Aorta (tissue), 5 donors: ENCODE data around the gene HNRNPH2. TPM values are rescaled to one million over a fixed set of nuclear protein-coding genes. Genes with fewer than 3 reads are reported as not detected.

Source experiments
- ATAC-seq: fragments of 200-7000 bp; cut with Tn5 transposase; one replicate; pipeline ENCODE4 v1.9.1; 2022; ENCODE audit warnings: moderate library complexity; ENCODE audit not compliant: low FRiP score
- DNase-seq, 2 donors: peaks; one replicate each; pipeline ENCODE4 v3.0.0-alpha.2; 2020
- H3K27ac ChIP-seq, 2 donors: one replicate each; pipeline ENCODE4 v1.5.1; 2013; ENCODE audit warnings: low read length in 2 of 2, mild to moderate bottlenecking in 2 of 2, moderate library complexity in 2 of 2, control low read depth in 1 of 2, inconsistent platforms in 1 of 2, low read depth in 1 of 2
- H3K27me3 ChIP-seq, 2 donors: one replicate each; pipeline ENCODE4 v1.6.1; 2013; ENCODE audit warnings: control low read depth in 1 of 2, low read length in 1 of 2, mild to moderate bottlenecking in 1 of 2, moderate library complexity in 1 of 2; ENCODE audit not compliant: insufficient read depth in 2 of 2, control insufficient read depth in 1 of 2
- H3K36me3 ChIP-seq, 2 donors: one replicate each; pipeline ENCODE4 v1.6.1; 2013; ENCODE audit warnings: control low read depth in 1 of 2, low read length in 1 of 2, mild to moderate bottlenecking in 1 of 2; ENCODE audit not compliant: insufficient read depth in 2 of 2, control insufficient read depth in 1 of 2
- H3K4me1 ChIP-seq, 2 donors: one replicate each; pipeline ENCODE4 v1.6.1; 2013; ENCODE audit warnings: low read length in 2 of 2, control low read depth in 1 of 2, mild to moderate bottlenecking in 1 of 2, moderate library complexity in 1 of 2; ENCODE audit not compliant: insufficient read depth in 2 of 2, control insufficient read depth in 1 of 2
- H3K4me3 ChIP-seq, 2 donors: one replicate each; pipeline ENCODE4 v1.5.1; 2013; ENCODE audit warnings: low read length in 2 of 2, control low read depth in 1 of 2, mild to moderate bottlenecking in 1 of 2
- H3K9me3 ChIP-seq: one replicate; pipeline ENCODE4 v1.6.1; 2013; ENCODE audit warnings: mild to moderate bottlenecking, low read length; ENCODE audit not compliant: control insufficient read depth
- WGBS, 2 donors: extraction: QIAGEN DNeasy Blood & Tissue Kit; methylation state at CpG; one replicate each; pipeline ENCODE4 v1.1.7; 2013; 5-methylcytosine and 5-hydroxymethylcytosine counted together
- intact Hi-C, 2 donors: fragments of 100-400 bp; cut with DNase I; formaldehyde crosslinking; loops; one replicate each; pipeline versions ENCODE4 v1.14.2 to v1.15.0; 2022
- polyA plus RNA-seq, 2 donors: library from polyadenylated mRNA; stranded (reverse); fragments of 200-250 nt; gene quantifications; one replicate each; pipeline ENCODE4 v1.2.3, GENCODE V29; 2013
- total RNA-seq, 2 donors: library from RNA; stranded (reverse); fragmentation: NEBNext Ultra II Directional; extraction: Animal tissue kit (Norgen Biotek cat#: 25700); gene quantifications; one replicate each; pipeline ENCODE4 v1.2.1, GENCODE V29; 2021
- donor health status: healthy with polysubstance abuse.
- donor health status: Bipolar disorder and iron deficiency.
- donor health status: DM: no; HTN: no; CAD: no.
- donor health status: DM: no; HTN: no; CAD: no.
- donor health status: DM: yes; HTN: yes; CAD: no.

HNRNPH2 gene
- total and polyA plus RNA-seq, 4 donors: 49.3 to 53.1 (median 52.0) TPM

DNA sequence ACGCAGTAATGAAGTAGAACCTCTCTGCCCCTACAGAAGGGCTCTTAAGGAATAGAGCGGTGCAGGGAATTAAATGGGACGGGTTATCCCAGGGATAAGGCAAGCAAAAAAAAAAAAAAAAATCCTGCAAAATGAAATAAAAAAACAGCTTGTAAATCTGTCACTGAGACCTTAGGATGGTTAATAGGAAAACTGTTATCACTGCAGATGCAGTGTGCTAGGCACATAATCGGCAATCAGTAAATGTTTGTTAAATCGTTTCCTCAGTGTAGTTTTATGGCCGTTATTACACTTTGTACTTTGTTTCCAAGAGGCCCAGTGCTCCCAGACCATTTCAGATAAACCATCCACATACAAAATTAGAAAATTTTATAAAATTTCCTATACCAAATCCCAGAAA, 1.0 kb downstream of the HNRNPH2 start:
- Histone ChIP-seq H3K27me3 (no peaks in the 10 kb centered on the region), H3K4me1 (no peaks in the 10 kb centered on the region), H3K36me3 (no peaks in the 10 kb centered on the region), H3K9me3 (no peaks in the 10 kb centered on the region), H3K4me3 (peak overlapping the region; percentile 43 to 95), H3K27ac (no peak overlapping the region)
- ATAC-seq (no peak), DNase-seq (no peak)
- intact Hi-C loops: no loop called here
- 3 to 27% methylated on average over 6 of the region's 6 CpGs for WGBS, 2 donors

DNA sequence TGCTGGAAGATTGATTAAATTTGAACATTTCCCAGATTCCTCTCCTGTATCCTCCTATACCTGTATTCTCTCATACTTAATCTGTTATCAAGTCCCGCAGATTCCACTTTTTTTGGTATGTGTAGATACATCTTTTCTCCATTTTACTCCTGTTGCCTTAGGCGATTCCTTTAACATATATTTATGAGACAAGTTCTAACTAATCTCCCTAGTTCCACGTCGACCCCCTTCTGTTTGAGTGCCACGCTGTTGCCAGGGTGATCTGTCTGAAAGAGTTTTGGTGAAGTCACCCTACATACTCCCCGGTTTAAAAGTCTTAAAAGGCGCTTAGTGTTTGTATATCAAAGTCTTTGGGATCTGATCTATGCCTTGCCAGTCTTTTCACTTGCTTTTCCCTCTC, 2.4 kb downstream of the HNRNPH2 start:
- intact Hi-C loops: no loop called here
- ATAC-seq: no peak
- no peaks in the 10 kb centered on the region for H3K9me3 ChIP-seq
- no peaks in the 10 kb centered on the region for H3K36me3 ChIP-seq
- no peak for DNase-seq
- H3K4me3 ChIP-seq: no peak overlapping the region
- no peaks in the 10 kb centered on the region for H3K27me3 ChIP-seq
- no peak overlapping the region for H3K27ac ChIP-seq
- H3K4me1 ChIP-seq: no peaks in the 10 kb centered on the region
- WGBS, 2 donors: 26 to 46% methylated on average over 7 of the region's 7 CpGs

DNA sequence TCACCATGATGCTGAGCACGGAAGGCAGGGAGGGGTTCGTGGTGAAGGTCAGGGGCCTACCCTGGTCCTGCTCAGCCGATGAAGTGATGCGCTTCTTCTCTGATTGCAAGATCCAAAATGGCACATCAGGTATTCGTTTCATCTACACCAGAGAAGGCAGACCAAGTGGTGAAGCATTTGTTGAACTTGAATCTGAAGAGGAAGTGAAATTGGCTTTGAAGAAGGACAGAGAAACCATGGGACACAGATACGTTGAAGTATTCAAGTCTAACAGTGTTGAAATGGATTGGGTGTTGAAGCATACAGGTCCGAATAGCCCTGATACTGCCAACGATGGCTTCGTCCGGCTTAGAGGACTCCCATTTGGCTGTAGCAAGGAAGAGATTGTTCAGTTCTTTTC, 4.0 kb downstream of the HNRNPH2 start:
- intact Hi-C loops: no loop called here
- H3K4me1 ChIP-seq: no peaks in the 10 kb centered on the region
- WGBS, 2 donors: 74 to 78% methylated on average over 10 of the region's 10 CpGs
- H3K27me3 ChIP-seq: no peaks in the 10 kb centered on the region
- no peaks in the 10 kb centered on the region for H3K9me3 ChIP-seq
- no peak overlapping the region for H3K4me3 ChIP-seq
- DNase-seq (no peak), ATAC-seq (no peak)
- no peaks in the 10 kb centered on the region for H3K36me3 ChIP-seq
- no peak overlapping the region for H3K27ac ChIP-seq

DNA sequence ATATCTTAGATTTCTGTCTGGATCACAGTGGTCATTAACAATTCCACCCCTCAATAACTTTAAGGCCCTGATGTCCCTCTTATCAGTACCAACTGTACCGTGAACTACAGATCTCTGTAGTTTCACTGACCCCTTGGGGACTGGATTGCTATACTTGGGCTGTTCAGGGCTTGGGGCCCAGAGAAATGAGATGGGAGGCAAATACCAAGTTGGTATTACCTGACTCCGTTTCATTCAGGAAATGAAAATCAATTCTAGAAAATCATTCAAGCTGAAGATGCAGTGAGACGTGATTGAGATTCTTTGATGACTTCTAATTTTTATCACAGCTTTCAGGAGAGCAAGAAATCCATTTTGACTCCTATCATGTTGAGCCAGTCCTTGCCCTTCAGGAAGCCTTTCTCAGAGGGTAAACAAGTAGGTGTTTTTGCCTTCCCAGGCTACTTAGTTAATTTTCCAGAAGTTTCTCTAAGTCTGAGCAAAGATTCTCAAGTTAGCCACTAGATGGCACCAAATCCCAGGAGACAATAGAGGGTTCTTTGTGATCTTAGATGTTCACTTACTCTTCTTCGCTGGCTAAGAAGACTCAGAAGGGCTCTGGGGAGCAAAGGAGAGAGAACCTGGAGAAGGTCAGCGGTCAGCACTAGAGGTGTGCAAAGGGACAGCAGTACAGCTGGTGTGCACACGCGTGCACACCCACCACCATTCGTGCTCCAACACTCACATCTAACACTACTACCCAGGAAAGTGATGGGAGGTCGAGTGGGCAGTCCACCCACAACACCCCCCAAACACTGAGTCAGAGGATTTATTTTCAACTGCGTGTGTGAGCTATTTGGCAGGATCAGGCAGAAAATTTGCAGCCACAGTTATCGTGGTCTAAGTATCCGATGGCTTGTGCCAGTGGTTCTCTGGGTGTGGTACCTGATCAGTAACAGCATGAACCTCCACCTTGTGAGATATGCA, 7.4 kb downstream of the HNRNPH2 start:
- DNase-seq: no peak
- H3K4me1 ChIP-seq: no peaks in the 10 kb centered on the region
- peak overlapping the region in 1 of 2 donors; percentile 71 for H3K27ac ChIP-seq
- peak; percentile 55 for ATAC-seq
- H3K9me3 ChIP-seq: no peaks in the 10 kb centered on the region
- intact Hi-C loops: loop anchor here (2.0 to 5.0 kb wide), 2 partner anchors 382 to 383 kb away; no protein-coding TSS in a partner anchor
- H3K36me3 ChIP-seq: no peaks in the 10 kb centered on the region
- no peaks in the 10 kb centered on the region for H3K27me3 ChIP-seq
- 11 to 27% methylated on average over 12 of the region's 12 CpGs for WGBS, 2 donors
- no peak overlapping the region for H3K4me3 ChIP-seq

DNA sequence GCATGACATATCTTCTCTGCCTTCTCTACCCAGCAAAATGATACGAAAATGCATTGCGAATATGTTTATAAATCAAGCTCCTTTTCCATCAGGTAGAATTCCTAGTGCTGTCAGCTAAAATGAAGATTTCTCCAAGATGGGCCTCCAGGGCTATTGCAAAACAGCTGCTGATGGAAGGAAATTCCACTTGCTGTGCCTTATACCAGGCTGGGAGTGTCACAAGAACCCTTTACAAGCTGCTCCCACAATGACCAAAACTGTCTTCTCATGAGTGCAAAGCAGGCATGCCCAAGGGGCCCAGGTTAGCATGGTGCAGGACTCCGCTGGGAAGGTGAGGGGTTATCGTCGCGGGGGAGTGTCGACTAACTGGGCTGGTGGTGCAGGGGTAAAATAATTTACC, 8.7 kb downstream of the HNRNPH2 start:
- Histone ChIP-seq H3K9me3 (no peaks in the 10 kb centered on the region), H3K27ac (no peak overlapping the region), H3K27me3 (no peaks in the 10 kb centered on the region), H3K4me1 (no peaks in the 10 kb centered on the region), H3K4me3 (no peak overlapping the region), H3K36me3 (no peaks in the 10 kb centered on the region)
- no peak for DNase-seq
- WGBS, 2 donors: 75 to 90% methylated on average over 7 of the region's 7 CpGs
- ATAC-seq: no peak
- intact Hi-C loops: loop anchor here in 1 of 2 donors (5.0 kb wide), 1 partner anchor 381 kb away; no protein-coding TSS in a partner anchor

DNA sequence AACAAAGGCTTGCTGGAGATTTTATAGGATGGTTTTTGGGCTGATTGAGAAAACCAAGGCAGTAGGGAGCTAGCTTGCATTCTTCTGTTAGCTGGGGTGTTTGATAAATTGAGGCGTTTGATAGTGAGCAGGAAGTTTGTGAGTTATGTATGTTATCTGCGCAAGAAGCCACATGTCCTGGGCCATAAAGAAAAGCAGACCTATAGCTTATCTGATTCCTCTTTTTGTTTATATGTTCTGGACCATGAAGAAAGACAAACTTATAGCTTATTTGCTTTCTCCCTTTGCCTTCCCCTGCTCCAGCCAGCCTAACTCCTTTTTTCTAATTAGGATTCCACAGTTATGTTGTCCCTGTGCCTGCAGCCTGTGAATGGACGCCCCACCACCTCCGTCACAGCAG, 9.2 kb downstream of the HNRNPH2 start:
- ATAC-seq: no peak
- Histone ChIP-seq H3K4me3 (no peak overlapping the region), H3K27me3 (no peaks in the 10 kb centered on the region), H3K36me3 (no peaks in the 10 kb centered on the region), H3K9me3 (no peaks in the 10 kb centered on the region), H3K4me1 (no peaks in the 10 kb centered on the region), H3K27ac (no peak overlapping the region)
- WGBS, 2 donors: 44 to 67% methylated on average over 4 of the region's 4 CpGs
- intact Hi-C loops: loop anchor here in 1 of 2 donors (5.0 kb wide), 1 partner anchor 380 kb away; no protein-coding TSS in a partner anchor
- DNase-seq: no peak

DNA sequence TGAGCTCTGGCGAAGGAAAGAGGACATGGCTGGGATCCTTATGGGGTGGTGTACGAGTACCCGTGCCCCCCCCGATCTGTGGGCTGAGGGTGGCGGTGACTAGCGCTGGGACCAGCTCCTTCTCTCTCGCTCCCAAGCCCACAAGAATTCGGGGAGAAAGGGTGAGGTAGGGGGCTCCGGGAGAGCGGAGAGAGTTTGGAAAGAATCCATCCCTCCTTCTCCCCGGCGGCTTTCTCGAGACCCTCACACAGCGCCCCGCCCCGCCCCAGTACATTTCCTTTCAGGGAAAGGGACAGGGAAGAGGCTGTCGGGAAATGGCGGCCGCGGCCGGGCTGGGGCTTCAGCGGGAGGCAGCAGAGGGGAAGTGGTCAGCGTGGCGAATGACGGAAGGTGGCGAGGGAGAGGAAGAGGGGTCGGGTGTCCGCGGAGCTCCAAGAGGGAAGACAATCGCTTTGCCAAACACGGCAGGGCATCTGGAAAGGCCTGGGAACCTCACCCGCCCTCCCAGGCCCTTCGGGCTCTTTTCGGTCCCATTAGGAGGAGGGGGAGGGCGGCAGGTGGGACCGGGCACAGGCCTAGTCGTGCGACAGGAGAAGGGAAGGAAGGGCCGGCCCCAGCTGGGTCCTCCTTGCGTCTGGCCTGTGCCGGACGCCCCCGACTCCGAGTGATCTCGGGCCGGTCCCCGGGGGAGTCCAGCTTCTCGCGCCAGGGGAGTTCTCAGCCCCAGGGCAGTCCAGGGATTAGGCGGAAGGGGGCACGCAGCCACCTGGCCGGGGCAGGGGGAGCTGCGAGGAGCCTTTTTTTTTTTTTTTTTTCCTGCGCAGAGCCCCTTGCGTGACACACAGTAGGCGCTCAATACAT, 10.2 kb downstream of the HNRNPH2 start:
- peak; percentile 78 for ATAC-seq
- no peaks in the 10 kb centered on the region for H3K4me1 ChIP-seq
- no peaks in the 10 kb centered on the region for H3K27me3 ChIP-seq
- no peaks in the 10 kb centered on the region for H3K36me3 ChIP-seq
- intact Hi-C loops: loop anchor here in 1 of 2 donors (5.0 kb wide), 1 partner anchor 379 kb away; no protein-coding TSS in a partner anchor
- peak; percentile 75 to 90 for DNase-seq
- 0 to 15% methylated on average over 52 to 56 of the region's 56 CpGs for WGBS, 2 donors
- H3K27ac ChIP-seq: peak overlapping the region; percentile 53 to 89
- no peaks in the 10 kb centered on the region for H3K9me3 ChIP-seq
- peak overlapping the region; percentile 64 to 91 for H3K4me3 ChIP-seq

DNA sequence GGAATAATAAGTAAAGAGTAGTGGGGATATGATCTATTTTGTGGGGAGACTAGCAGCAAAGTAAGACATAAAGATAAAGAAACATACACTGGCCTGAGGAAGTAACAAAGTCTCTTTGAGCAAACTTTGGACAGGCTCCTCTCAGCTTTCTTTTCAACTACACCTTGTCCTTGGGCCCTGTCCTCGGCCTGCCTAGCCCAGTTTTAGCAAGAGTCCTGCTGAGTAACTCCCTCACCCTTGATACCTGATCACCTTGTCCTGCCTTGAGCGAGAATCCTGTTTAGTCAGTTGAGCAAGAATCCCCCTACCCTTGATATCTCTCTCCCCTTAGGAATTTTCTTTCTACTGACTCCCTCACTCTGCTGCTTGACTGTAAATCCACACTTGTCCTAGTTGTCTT, 11.5 kb downstream of the HNRNPH2 start:
- ATAC-seq (no peak), DNase-seq (no peak)
- WGBS, 2 donors: 69 to 88% methylated on average over 2 of the region's 2 CpGs
- Histone ChIP-seq H3K4me3 (no peak overlapping the region), H3K9me3 (no peaks in the 10 kb centered on the region), H3K27ac (no peak overlapping the region), H3K36me3 (no peaks in the 10 kb centered on the region), H3K27me3 (no peaks in the 10 kb centered on the region), H3K4me1 (no peaks in the 10 kb centered on the region)
- intact Hi-C loops: loop anchor here in 1 of 2 donors (5.0 kb wide), 1 partner anchor 378 kb away; no protein-coding TSS in a partner anchor
